T-cell (primary cell): Measurements from ENCODE around the gene SYF2. TPM values are rescaled to one million over a fixed set of nuclear protein-coding genes. Genes with fewer than 3 reads are reported as not detected.
"Not testable (repeated sequence)": the region's sequence is repeated elsewhere in the genome, so short reads cannot be mapped to it uniquely, and the experiment has no call there.

Experiments used
- ATAC-seq, 4 experiments: fragments of 200-7000 bp in 3 of 4; fragments of 150-1000 bp in 1 of 4; cut with Tn5 transposase; replicated peaks in 1 of 4; 1 replicate in 3 of 4; 2 replicates in 1 of 4; pipeline ENCODE4 v1.10.0; 2021; ENCODE audit warnings: moderate library complexity in 3 of 4, mild to moderate bottlenecking in 2 of 4, moderate number of reproducible peaks in 1 of 4
- CTCF ChIA-PET, 2 donors: fragments of 300-600 bp; sonication (Branson Sonifier 250); formaldehyde crosslinking; loops; one replicate each; lab custom pipeline; 2022; ENCODE audit warnings: antibody characterized with exemption in 2 of 2; lab: Charles Lee
- POLR2A ChIA-PET, 2 donors: fragments of 300-600 bp; sonication (Branson Sonifier 250); formaldehyde crosslinking; loops; one replicate each; lab custom pipeline; 2022; ENCODE audit warnings: antibody characterized with exemption in 2 of 2; lab: Charles Lee
- DNase-seq, 35 experiments: peaks; one replicate each; pipeline versions ENCODE4 v3.0.0 to v3.0.0-alpha.2; 2013 to 2023
- H3K27ac ChIP-seq: one replicate; pipeline ENCODE4 v1.5.1; 2013; ENCODE audit warnings: low read length
- H3K27me3 ChIP-seq, 2 experiments: replicated peaks in 1 of 2; 1 replicate in 1 of 2; 2 replicates in 1 of 2; pipeline versions ENCODE4 v1.6.1 to v1.7.0; 2013; ENCODE audit warnings: low read length in 1 of 2, mixed read lengths in 1 of 2; ENCODE audit not compliant: control insufficient read depth in 2 of 2, insufficient read depth in 2 of 2; ENCODE audit errors: extremely low read depth in 1 of 2
- H3K36me3 ChIP-seq, 2 donors: 1 replicate in 1 of 2; 2 replicates in 1 of 2; pipeline versions ENCODE4 v1.6.1 to v1.7.0; 2013; ENCODE audit warnings: low read length in 1 of 2; ENCODE audit not compliant: control insufficient read depth in 2 of 2, insufficient read depth in 1 of 2; ENCODE audit errors: extremely low read depth in 1 of 2
- H3K4me1 ChIP-seq, 2 experiments: 1 replicate in 1 of 2; 2 replicates in 1 of 2; pipeline versions ENCODE4 v1.6.1 to v1.7.0; 2013; ENCODE audit warnings: low read length in 2 of 2, mixed read lengths in 1 of 2; ENCODE audit not compliant: insufficient read depth in 2 of 2, control insufficient read depth in 1 of 2; ENCODE audit errors: extremely low read depth in 1 of 2
- H3K4me3 ChIP-seq, 2 donors: 1 replicate in 1 of 2; 2 replicates in 1 of 2; pipeline versions ENCODE4 v1.5.1 to v1.7.0; 2013; ENCODE audit warnings: mild to moderate bottlenecking in 2 of 2, low read length in 1 of 2, moderate library complexity in 1 of 2; ENCODE audit not compliant: control insufficient read depth in 1 of 2; ENCODE audit errors: extremely low read depth in 1 of 2
- H3K9me3 ChIP-seq: 2 replicates; pipeline ENCODE4 v1.7.0; 2013
- H3K27ac Mint-ChIP-seq, 2 donors: one replicate each; pipeline ENCODE4 v1.8.0; 2020 to 2021; ENCODE audit warnings: mild to moderate bottlenecking in 2 of 2, mixed read lengths in 2 of 2
- H3K27me3 Mint-ChIP-seq, 2 donors: one replicate each; pipeline ENCODE4 v1.8.0; 2021 to 2022; ENCODE audit warnings: mixed read lengths in 2 of 2
- H3K36me3 Mint-ChIP-seq: one replicate; pipeline ENCODE4 v1.8.0; 2021; ENCODE audit warnings: mixed read lengths
- H3K4me1 Mint-ChIP-seq, 3 donors: one replicate each; pipeline ENCODE4 v1.8.0; 2020 to 2022; ENCODE audit warnings: mixed read lengths in 3 of 3, mild to moderate bottlenecking in 1 of 3
- H3K4me3 Mint-ChIP-seq, 3 donors: one replicate each; pipeline ENCODE4 v1.8.0; 2020 to 2022; ENCODE audit warnings: mild to moderate bottlenecking in 3 of 3, mixed read lengths in 3 of 3, moderate library complexity in 3 of 3
- H3K9me3 Mint-ChIP-seq, 3 donors: one replicate each; pipeline ENCODE4 v1.8.0; 2020 to 2022; ENCODE audit warnings: mixed read lengths in 3 of 3
- WGBS: methylation state at CpG from one replicate; pipeline ENCODE4 v1.1.5; 2013; ENCODE audit warnings: missing lambda C conversion rate; ENCODE audit not compliant: insufficient coverage; 5-methylcytosine and 5-hydroxymethylcytosine counted together
- total RNA-seq, 35 experiments: library from RNA in 6 of 35; stranded (reverse) in 6 of 35; fragments of 120-200 nt in 1 of 35; gene quantifications; one replicate each; pipeline versions ENCODE4 v1.2.1 to v1.2.4 and lab custom pipeline; 2013 to 2026

Gene SYF2
- total RNA-seq, 5 donors from 2014 or later (not counting 1 experiment from before 2014, with no cell fraction given), result 65.9 to 71.4 (median 68.6) TPM

DNA sequence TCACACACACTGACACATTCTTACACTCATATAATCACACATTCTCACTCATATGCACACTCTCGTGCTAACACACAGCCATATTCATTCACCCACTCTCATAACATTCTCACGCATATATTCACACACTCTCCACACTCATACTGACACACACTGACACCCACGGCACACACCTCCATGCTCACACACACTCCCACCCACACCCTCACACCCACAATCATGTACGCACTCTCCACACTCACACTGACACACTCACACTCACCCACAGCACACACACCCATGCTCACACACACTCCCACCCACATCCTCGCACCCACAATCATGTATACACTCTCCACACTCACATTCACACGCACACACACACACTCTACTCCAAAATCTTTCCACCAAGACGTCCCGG is 38.2 kb downstream of the SYF2 start:
- CTCF ChIA-PET, result interaction anchor here in 1 of 2 donors (1.0 kb wide), 1 partner anchor 10 kb away, joined by 5 read pairs; no protein-coding TSS in a partner anchor

DNA sequence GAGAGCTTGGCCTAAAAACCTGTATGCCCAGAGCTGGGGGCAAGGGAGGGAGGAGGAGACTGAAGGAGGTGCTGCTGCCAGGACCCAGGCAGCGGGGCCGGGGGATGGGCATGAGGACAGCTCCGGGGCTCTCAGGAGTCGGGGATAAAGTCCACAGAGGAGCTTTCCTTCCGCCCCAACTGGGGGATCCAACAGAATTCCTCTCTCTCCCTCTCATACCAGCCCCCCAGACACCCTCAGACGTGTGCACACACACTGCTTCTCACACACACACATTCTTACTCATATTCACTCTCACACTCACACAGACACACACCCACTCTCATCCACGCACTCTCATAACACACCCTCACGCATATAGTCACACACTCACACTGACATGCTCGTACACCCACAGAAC is 39.1 kb downstream of the SYF2 start:
- DNase-seq (no peak), ATAC-seq (no peak)
- Histone ChIP-seq H3K4me3 (no peak overlapping the region), H3K27ac (no peak overlapping the region), H3K9me3 (no peaks in the 10 kb centered on the region), H3K27me3 (peaks cover 0 to 32% of the 10 kb centered on the region in 2 experiments), H3K36me3 (no peaks in the 10 kb centered on the region), H3K4me1 (peaks cover 3 to 6% of the 10 kb centered on the region in 2 experiments)
- CTCF ChIA-PET, result interaction anchor here in 1 of 2 donors (0.7 kb wide), 1 partner anchor 13 kb away, joined by 3 read pairs; no protein-coding TSS in a partner anchor
- H3K27me3 Mint-ChIP-seq, result peaks cover 0 to 6% of the 10 kb centered on the region in 2 donors
- H3K4me3 Mint-ChIP-seq, result no peak overlapping the region
- H3K4me1 Mint-ChIP-seq, result peaks cover 9 to 11% (median 11%) of the 10 kb centered on the region in 3 donors
- H3K27ac Mint-ChIP-seq, result no peak overlapping the region
- no peaks in the 10 kb centered on the region for H3K36me3 Mint-ChIP-seq
- POLR2A ChIA-PET, result no interaction called here
- 66% methylated on average over 6 of the region's 9 CpGs for WGBS
- H3K9me3 Mint-ChIP-seq, result no peaks in the 10 kb centered on the region

More for the DNA sequence above, 38.2 kb downstream of the SYF2 start:
- Mint-ChIP-seq H3K27me3 (peaks cover 0 to 6% of the 10 kb centered on the region in 2 donors), H3K36me3 (no peaks in the 10 kb centered on the region), H3K4me1 (peaks cover 16 to 19% (median 17%) of the 10 kb centered on the region in 3 donors), H3K27ac (no peak overlapping the region), H3K4me3 (no peak overlapping the region), H3K9me3 (no peaks in the 10 kb centered on the region)
- H3K9me3 ChIP-seq, result no peaks in the 10 kb centered on the region
- no peaks in the 10 kb centered on the region for H3K36me3 ChIP-seq
- no peak for ATAC-seq
- WGBS, result 51% methylated on average over 8 of the region's 8 CpGs
- peaks cover 6 to 14% of the 10 kb centered on the region in 2 experiments for H3K4me1 ChIP-seq
- H3K27me3 ChIP-seq, result peaks cover 0 to 32% of the 10 kb centered on the region in 2 experiments
- H3K27ac ChIP-seq, result no peak overlapping the region
- POLR2A ChIA-PET, result no interaction called here
- DNase-seq, result no peak
- H3K4me3 ChIP-seq, result no peak overlapping the region

DNA sequence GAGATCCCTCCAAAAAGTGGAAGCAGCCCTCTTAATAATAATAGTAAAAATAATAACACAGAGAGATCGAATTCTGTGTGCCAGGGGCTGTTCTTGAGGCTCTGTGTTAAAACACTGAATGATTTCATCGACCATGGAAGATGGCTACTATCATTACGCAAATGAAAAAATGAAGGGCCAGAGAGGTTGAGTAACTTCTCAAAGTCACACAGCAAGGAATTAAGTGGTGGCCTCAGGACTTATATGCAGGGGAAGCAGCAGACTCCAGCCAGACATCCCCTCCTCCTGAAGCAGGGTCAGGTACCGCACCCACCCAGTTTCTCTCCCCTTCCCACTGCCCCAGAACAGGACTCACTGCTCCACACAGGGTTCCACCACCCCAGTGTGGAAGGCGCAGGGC is 40.1 kb downstream of the SYF2 start:
- no peaks in the 10 kb centered on the region for H3K36me3 ChIP-seq
- Mint-ChIP-seq H3K36me3 (no peaks in the 10 kb centered on the region), H3K27me3 (peaks cover 0 to 6% of the 10 kb centered on the region in 2 donors), H3K4me1 (peaks cover 0 to 2% (median 2%) of the 10 kb centered on the region in 3 donors), H3K27ac (no peak overlapping the region), H3K4me3 (no peak overlapping the region), H3K9me3 (no peaks in the 10 kb centered on the region)
- WGBS, result 100% methylated on average over 3 of the region's 5 CpGs
- CTCF ChIA-PET, result no interaction called here
- POLR2A ChIA-PET, result no interaction called here
- H3K4me1 ChIP-seq, result no peaks in the 10 kb centered on the region
- ATAC-seq (no peak), DNase-seq (no peak)
- no peak overlapping the region for H3K27ac ChIP-seq
- H3K9me3 ChIP-seq, result no peaks in the 10 kb centered on the region
- H3K27me3 ChIP-seq, result peaks cover 0 to 32% of the 10 kb centered on the region in 2 experiments
- H3K4me3 ChIP-seq, result no peak overlapping the region

DNA sequence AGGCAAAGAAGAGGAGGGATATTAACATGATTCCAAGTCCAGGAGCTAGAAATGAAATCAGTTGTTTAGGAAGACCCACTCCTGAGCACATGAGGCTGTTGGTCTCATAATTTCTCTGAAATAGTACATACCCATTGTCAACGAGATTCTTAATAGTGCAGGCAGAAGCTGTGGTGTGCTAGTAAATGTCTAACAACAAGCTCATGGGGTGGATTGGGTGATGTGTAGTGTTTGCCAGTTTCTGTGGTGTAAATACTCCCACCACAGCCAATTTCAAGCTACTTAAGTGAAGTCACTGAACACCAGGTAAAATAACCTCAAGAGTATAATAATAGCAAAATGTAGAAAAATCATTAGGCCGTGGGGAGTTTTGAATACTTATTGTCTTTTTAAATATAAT is 42.0 kb downstream of the SYF2 start:
- H3K27me3 ChIP-seq, result peaks cover 0 to 30% of the 10 kb centered on the region in 2 experiments
- CTCF ChIA-PET, result no interaction called here
- H3K27ac Mint-ChIP-seq, result no peak overlapping the region

DNA sequence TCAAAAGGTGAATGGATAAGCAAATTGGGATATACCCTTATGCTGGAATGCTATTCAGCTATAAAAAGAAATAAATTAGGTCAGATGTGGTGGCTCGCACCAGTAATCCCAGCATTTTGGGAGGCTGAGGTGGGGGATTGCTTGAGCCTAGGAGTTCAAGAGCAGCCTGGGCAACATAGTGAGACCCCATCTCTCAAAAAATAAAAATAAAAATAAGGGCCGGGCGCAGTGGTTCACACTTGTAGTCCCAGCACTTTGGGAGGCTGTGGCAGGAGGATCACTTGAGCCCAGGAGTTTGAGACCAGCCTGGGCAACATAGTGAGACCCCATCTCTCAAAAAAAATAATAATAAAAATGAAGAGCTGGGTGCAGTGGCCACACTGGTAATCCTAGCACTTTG is 44.4 kb downstream of the SYF2 start:
- peaks cover 0 to 11% of the 10 kb centered on the region in 2 donors for H3K27me3 Mint-ChIP-seq
- H3K27ac Mint-ChIP-seq, H3K4me3 Mint-ChIP-seq, H3K4me1 Mint-ChIP-seq, H3K36me3 ChIP-seq, H3K4me3 ChIP-seq, DNase-seq, H3K27ac ChIP-seq, H3K36me3 Mint-ChIP-seq, ATAC-seq, H3K9me3 ChIP-seq, H3K4me1 ChIP-seq, H3K9me3 Mint-ChIP-seq, CTCF ChIA-PET: not testable (repeated sequence)
- peaks cover 0 to 27% of the 10 kb centered on the region in 2 experiments for H3K27me3 ChIP-seq
- POLR2A ChIA-PET, result interaction anchor here in 1 of 2 donors (0.6 kb wide), 1 partner anchor 914 kb away, joined by 3 read pairs; no protein-coding TSS in a partner anchor
- 90% methylated on average over 2 of the region's 3 CpGs for WGBS

More for the DNA sequence above, 42.0 kb downstream of the SYF2 start:
- no peak overlapping the region for H3K4me3 ChIP-seq
- Mint-ChIP-seq H3K36me3 (no peaks in the 10 kb centered on the region), H3K4me1 (no peaks in the 10 kb centered on the region), H3K27me3 (peaks cover 0 to 10% of the 10 kb centered on the region in 2 donors), H3K9me3 (no peaks in the 10 kb centered on the region), H3K4me3 (no peak overlapping the region)
- POLR2A ChIA-PET, result no interaction called here
- no CpG with 5 or more reads among the region's 2 CpGs for WGBS
- no peak for ATAC-seq
- DNase-seq, result no peak
- no peaks in the 10 kb centered on the region for H3K36me3 ChIP-seq
- no peak overlapping the region for H3K27ac ChIP-seq
- H3K4me1 ChIP-seq, result no peaks in the 10 kb centered on the region
- H3K9me3 ChIP-seq, result no peaks in the 10 kb centered on the region

DNA sequence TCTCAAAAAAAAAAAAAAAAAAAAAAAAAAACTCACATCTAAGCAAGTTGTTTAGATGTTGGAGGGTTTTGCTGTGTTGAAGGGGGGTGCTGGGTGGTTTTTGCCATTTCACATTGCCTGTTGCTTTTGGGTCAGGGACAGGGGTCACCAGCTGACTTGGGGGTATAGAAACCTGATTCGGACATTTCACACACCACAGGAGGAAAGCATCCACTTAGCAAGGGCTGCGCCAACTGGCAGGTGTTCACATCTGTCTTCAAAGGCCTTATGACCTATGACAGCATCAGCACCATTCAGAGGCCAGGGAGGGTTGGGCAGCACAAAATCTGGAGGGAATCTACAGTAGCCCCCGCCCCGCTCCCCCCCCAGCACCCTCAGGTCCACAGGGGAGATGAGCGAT is 45.2 kb downstream of the SYF2 start:
- CTCF ChIA-PET, result no interaction called here
- ATAC-seq (no peak), DNase-seq (no peak)
- Histone ChIP-seq H3K9me3 (no peaks in the 10 kb centered on the region), H3K27me3 (peaks cover 0 to 24% of the 10 kb centered on the region in 2 experiments), H3K4me1 (no peaks in the 10 kb centered on the region), H3K27ac (no peak overlapping the region), H3K36me3 (no peaks in the 10 kb centered on the region), H3K4me3 (no peak overlapping the region)
- WGBS, result no CpG with 5 or more reads among the region's 5 CpGs
- Mint-ChIP-seq H3K27me3 (peaks cover 0 to 16% of the 10 kb centered on the region in 2 donors), H3K36me3 (no peaks in the 10 kb centered on the region), H3K4me1 (no peaks in the 10 kb centered on the region), H3K27ac (no peak overlapping the region), H3K4me3 (no peak overlapping the region), H3K9me3 (no peaks in the 10 kb centered on the region)
- POLR2A ChIA-PET, result interaction anchor here (0.5 to 0.6 kb wide), 2 partner anchors 33 to 914 kb away, joined by 3 read pairs; no protein-coding TSS in a partner anchor
